Karpas-422 (cell line): ENCODE data around the gene TM2D3. TPM values are rescaled to one million over a fixed set of nuclear protein-coding genes. Genes with fewer than 3 reads are reported as not detected.
A peak's percentile ranks its signal among the peaks of the same experiment; 100 is the strongest.

ENCODE experiments used
- DNase-seq: peaks from one replicate; pipeline ENCODE4 v3.0.0-alpha.2; 2015
- H2AFZ ChIP-seq: fragments of 200-600 bp; sonication (generic); 2 replicates; pipeline ENCODE4 v1.6.1; 2014; ENCODE audit warnings: antibody characterized with exemption, low read length, mixed read lengths
- H3K27ac ChIP-seq: fragments of 200-600 bp; sonication (generic); 2 replicates; pipeline ENCODE4 v1.5.1; 2014; ENCODE audit warnings: mild to moderate bottlenecking, low read length, moderate library complexity
- H3K27me3 ChIP-seq: fragments of 200-600 bp; sonication (generic); 2 replicates; pipeline ENCODE4 v1.6.1; 2014; ENCODE audit warnings: low read length, mixed read lengths
- H3K36me3 ChIP-seq: fragments of 200-600 bp; sonication (generic); 2 replicates; pipeline ENCODE4 v1.6.1; 2014; ENCODE audit warnings: low read length, mixed read lengths; ENCODE audit not compliant: insufficient read depth
- H3K4me1 ChIP-seq: fragments of 200-600 bp; sonication (generic); 2 replicates; pipeline ENCODE4 v1.6.1; 2014; ENCODE audit warnings: mild to moderate bottlenecking, low read length, mixed read lengths
- H3K4me2 ChIP-seq: fragments of 200-600 bp; sonication (generic); 2 replicates; pipeline ENCODE4 v1.6.1; 2014; ENCODE audit warnings: low read length, low read depth, mild to moderate bottlenecking; ENCODE audit not compliant: poor library complexity, severe bottlenecking
- H3K4me3 ChIP-seq: fragments of 200-600 bp; sonication (generic); 2 replicates; pipeline ENCODE4 v1.5.1; 2014; ENCODE audit warnings: mild to moderate bottlenecking, antibody characterized with exemption, low read length, mixed read lengths
- H3K79me2 ChIP-seq: fragments of 200-600 bp; sonication (generic); 2 replicates; pipeline ENCODE4 v1.6.1; 2014; ENCODE audit warnings: mild to moderate bottlenecking, low read length, mixed read lengths
- H3K9ac ChIP-seq: fragments of 200-600 bp; sonication (generic); 2 replicates; pipeline ENCODE4 v1.6.0; 2014; ENCODE audit warnings: low read length
- H3K9me2 ChIP-seq: fragments of 200-600 bp; sonication (generic), shearing (Covaris generic); replicated peaks from 2 replicates; pipeline ENCODE4 v1.6.0; 2014; ENCODE audit warnings: mild to moderate bottlenecking, low read length, moderate library complexity; ENCODE audit not compliant: insufficient read depth
- H3K9me3 ChIP-seq: fragments of 300-700, 200-600 bp; sonication (generic); 2 replicates; pipeline ENCODE4 v1.6.1; 2014; ENCODE audit warnings: low read length, mixed read lengths
- H4K20me1 ChIP-seq: fragments of 200-600 bp; sonication (generic); 2 replicates; pipeline ENCODE4 v1.6.1; 2014; ENCODE audit warnings: mild to moderate bottlenecking, antibody characterized with exemption, low read length, low read depth; ENCODE audit not compliant: insufficient read depth
- total RNA-seq: library from RNA; depleted of rRNA; stranded (reverse); fragments of >200 nt; shearing (Covaris generic); gene quantifications from 2 replicates; pipeline ENCODE4 v1.2.3, GENCODE V29; 2014; ENCODE audit warnings: low replicate concordance

TM2D3 gene
- total RNA-seq, 1 experiment from 2014 or later: 42.2 TPM

- Histone ChIP-seq H3K4me3 (no peak overlapping the region), H3K9me3 (no peaks in the 10 kb centered on the region), H3K27me3 (no peaks in the 10 kb centered on the region), H3K36me3 (peaks cover 3% of the 10 kb centered on the region; the same call in 1 of the 2 replicates), H3K27ac (no peak overlapping the region), H4K20me1 (no peaks in the 10 kb centered on the region), H3K9me2 (no peaks in the 10 kb centered on the region), H3K4me2 (no peak overlapping the region), H3K79me2 (no peaks in the 10 kb centered on the region), H3K4me1 (no peaks in the 10 kb centered on the region), H3K9ac (no peak overlapping the region), H2AFZ (no peak overlapping the region)
- peak; percentile 28 for DNase-seq
Measured at GRCh38 chr15:101684877-101685276, 32.7 kb upstream of the TM2D3 start.

GRCh38 chr15:101684384-101684783 lies 32.2 kb upstream of the TM2D3 start:
- Histone ChIP-seq H4K20me1 (no peaks in the 10 kb centered on the region), H3K36me3 (peaks cover 3% of the 10 kb centered on the region; the same call in 1 of the 2 replicates), H3K27me3 (no peaks in the 10 kb centered on the region), H3K27ac (no peak overlapping the region), H3K4me3 (no peak overlapping the region), H3K4me1 (no peaks in the 10 kb centered on the region), H2AFZ (no peak overlapping the region), H3K9me3 (no peaks in the 10 kb centered on the region), H3K9ac (no peak overlapping the region), H3K4me2 (no peak overlapping the region), H3K79me2 (no peaks in the 10 kb centered on the region), H3K9me2 (no peaks in the 10 kb centered on the region)
- peak; percentile 28 for DNase-seq

- no peak overlapping the region for H3K4me3 ChIP-seq
- no peak overlapping the region for H2AFZ ChIP-seq
- H4K20me1 ChIP-seq: no peaks in the 10 kb centered on the region
- H3K27me3 ChIP-seq: no peaks in the 10 kb centered on the region
- no peaks in the 10 kb centered on the region for H3K9me3 ChIP-seq
- no peak overlapping the region for H3K4me2 ChIP-seq
- no peak for DNase-seq
- peaks cover 3% of the 10 kb centered on the region; the same call in 1 of the 2 replicates for H3K36me3 ChIP-seq
- peaks cover 10% of the 10 kb centered on the region for H3K4me1 ChIP-seq
- no peak overlapping the region for H3K27ac ChIP-seq
- no peak overlapping the region for H3K9ac ChIP-seq
- no peaks in the 10 kb centered on the region for H3K9me2 ChIP-seq
- H3K79me2 ChIP-seq: no peaks in the 10 kb centered on the region
Measured at GRCh38 chr15:101679806-101680205, 27.6 kb upstream of the TM2D3 start.

- Histone ChIP-seq H2AFZ (no peak overlapping the region), H4K20me1 (no peaks in the 10 kb centered on the region), H3K9ac (no peak overlapping the region), H3K36me3 (no peaks in the 10 kb centered on the region), H3K9me3 (no peaks in the 10 kb centered on the region), H3K4me2 (no peak overlapping the region), H3K4me1 (peaks cover 10% of the 10 kb centered on the region), H3K27ac (no peak overlapping the region), H3K79me2 (no peaks in the 10 kb centered on the region), H3K4me3 (no peak overlapping the region), H3K9me2 (no peaks in the 10 kb centered on the region), H3K27me3 (no peaks in the 10 kb centered on the region)
- peak; percentile 10 for DNase-seq
Measured at GRCh38 chr15:101676921-101677329, 24.7 kb upstream of the TM2D3 start.

- Histone ChIP-seq H2AFZ (peak overlapping the region; percentile 60; the same call in 1 of the 2 replicates), H3K27ac (no peak overlapping the region), H3K27me3 (no peaks in the 10 kb centered on the region)
Measured at GRCh38 chr15:101675796-101676582, 23.8 kb upstream of the TM2D3 start.

GRCh38 chr15:101675015-101675414 lies 22.8 kb upstream of the TM2D3 start:
- no peak overlapping the region for H3K4me2 ChIP-seq
- H3K36me3 ChIP-seq: no peaks in the 10 kb centered on the region
- no peaks in the 10 kb centered on the region for H4K20me1 ChIP-seq

More at GRCh38 chr15:101675796-101676582, 23.8 kb upstream of the TM2D3 start:
- Histone ChIP-seq H3K9me2 (no peaks in the 10 kb centered on the region), H3K4me3 (peak overlapping the region; percentile 7; the same call in 1 of the 2 replicates), H4K20me1 (no peaks in the 10 kb centered on the region), H3K79me2 (no peaks in the 10 kb centered on the region), H3K36me3 (no peaks in the 10 kb centered on the region), H3K4me1 (peaks cover 10% of the 10 kb centered on the region), H3K9ac (peak overlapping the region; percentile 34), H3K9me3 (no peaks in the 10 kb centered on the region), H3K4me2 (peak overlapping the region; percentile 37)
- DNase-seq: peak; percentile 66

GRCh38 chr15:101672298-101672697 lies 20.1 kb upstream of the TM2D3 start:
- Histone ChIP-seq H4K20me1 (no peaks in the 10 kb centered on the region), H3K27ac (no peak overlapping the region), H3K4me3 (no peak overlapping the region), H3K79me2 (no peaks in the 10 kb centered on the region), H3K9me3 (no peaks in the 10 kb centered on the region), H3K27me3 (no peaks in the 10 kb centered on the region), H2AFZ (no peak overlapping the region), H3K36me3 (no peaks in the 10 kb centered on the region), H3K9me2 (no peaks in the 10 kb centered on the region), H3K4me1 (peaks cover 10% of the 10 kb centered on the region), H3K9ac (no peak overlapping the region), H3K4me2 (no peak overlapping the region)
- DNase-seq: no peak

More at GRCh38 chr15:101675015-101675414, 22.8 kb upstream of the TM2D3 start:
- Histone ChIP-seq H3K9ac (no peak overlapping the region), H3K9me2 (no peaks in the 10 kb centered on the region), H3K9me3 (no peaks in the 10 kb centered on the region), H2AFZ (no peak overlapping the region), H3K4me1 (peaks cover 10% of the 10 kb centered on the region), H3K27me3 (no peaks in the 10 kb centered on the region), H3K27ac (no peak overlapping the region), H3K4me3 (no peak overlapping the region), H3K79me2 (no peaks in the 10 kb centered on the region)
- DNase-seq: no peak

GRCh38 chr15:101669744-101670143 lies 17.6 kb upstream of the TM2D3 start:
- H3K27ac ChIP-seq: no peak overlapping the region
- H3K4me3 ChIP-seq: no peak overlapping the region
- H2AFZ ChIP-seq: no peak overlapping the region
- no peaks in the 10 kb centered on the region for H3K9me3 ChIP-seq
- no peaks in the 10 kb centered on the region for H3K9me2 ChIP-seq
- H3K36me3 ChIP-seq: no peaks in the 10 kb centered on the region
- no peak overlapping the region for H3K4me2 ChIP-seq
- DNase-seq: no peak
- H3K9ac ChIP-seq: no peak overlapping the region
- H4K20me1 ChIP-seq: no peaks in the 10 kb centered on the region
- no peaks in the 10 kb centered on the region for H3K27me3 ChIP-seq
- no peaks in the 10 kb centered on the region for H3K4me1 ChIP-seq
- no peaks in the 10 kb centered on the region for H3K79me2 ChIP-seq
